ENCODE results near the gene DTL. TPM values are rescaled to one million over a fixed set of nuclear protein-coding genes. Genes with fewer than 3 reads are reported as not detected.

DTL gene
- total and polyA plus RNA-seq, 2 of the 13 experiments (the other 11 are each of a cell fraction or from before 2014, with no cell fraction given), result 10.4 to 32.8 TPM

- TF ChIP-seq PLRG1 (conservative IDR thresholded peaks at IDR 0.05), result no peak
- no peak for TF ChIP-seq ZNF260 (CRISPR knock-in tag; IDR thresholded peaks at IDR 0.05; ENCODE audit: borderline replicate concordance, low read depth)
- TF ChIP-seq ZBTB21 (CRISPR knock-in tag; IDR thresholded peaks at IDR 0.05), result no peak
- TF ChIP-seq FOXP4 (CRISPR knock-in tag; IDR thresholded peaks at IDR 0.05), result peak; percentile 49; the same call in 1 of the 2 replicates
- 0 out of 2 replicates have a peak, but pooled peaks have one; percentile 39 for TF ChIP-seq CC2D1A (CRISPR knock-in tag; IDR thresholded peaks at IDR 0.05)
- TF ChIP-seq ZNF772 (CRISPR knock-in tag; IDR thresholded peaks at IDR 0.05), result peak; percentile 85; the same call in 1 of the 2 replicates
- no peak for TF ChIP-seq MED8 (CRISPR knock-in tag; IDR thresholded peaks at IDR 0.05; ENCODE audit: insufficient replicate concordance)
- TF ChIP-seq, protein P1, sequence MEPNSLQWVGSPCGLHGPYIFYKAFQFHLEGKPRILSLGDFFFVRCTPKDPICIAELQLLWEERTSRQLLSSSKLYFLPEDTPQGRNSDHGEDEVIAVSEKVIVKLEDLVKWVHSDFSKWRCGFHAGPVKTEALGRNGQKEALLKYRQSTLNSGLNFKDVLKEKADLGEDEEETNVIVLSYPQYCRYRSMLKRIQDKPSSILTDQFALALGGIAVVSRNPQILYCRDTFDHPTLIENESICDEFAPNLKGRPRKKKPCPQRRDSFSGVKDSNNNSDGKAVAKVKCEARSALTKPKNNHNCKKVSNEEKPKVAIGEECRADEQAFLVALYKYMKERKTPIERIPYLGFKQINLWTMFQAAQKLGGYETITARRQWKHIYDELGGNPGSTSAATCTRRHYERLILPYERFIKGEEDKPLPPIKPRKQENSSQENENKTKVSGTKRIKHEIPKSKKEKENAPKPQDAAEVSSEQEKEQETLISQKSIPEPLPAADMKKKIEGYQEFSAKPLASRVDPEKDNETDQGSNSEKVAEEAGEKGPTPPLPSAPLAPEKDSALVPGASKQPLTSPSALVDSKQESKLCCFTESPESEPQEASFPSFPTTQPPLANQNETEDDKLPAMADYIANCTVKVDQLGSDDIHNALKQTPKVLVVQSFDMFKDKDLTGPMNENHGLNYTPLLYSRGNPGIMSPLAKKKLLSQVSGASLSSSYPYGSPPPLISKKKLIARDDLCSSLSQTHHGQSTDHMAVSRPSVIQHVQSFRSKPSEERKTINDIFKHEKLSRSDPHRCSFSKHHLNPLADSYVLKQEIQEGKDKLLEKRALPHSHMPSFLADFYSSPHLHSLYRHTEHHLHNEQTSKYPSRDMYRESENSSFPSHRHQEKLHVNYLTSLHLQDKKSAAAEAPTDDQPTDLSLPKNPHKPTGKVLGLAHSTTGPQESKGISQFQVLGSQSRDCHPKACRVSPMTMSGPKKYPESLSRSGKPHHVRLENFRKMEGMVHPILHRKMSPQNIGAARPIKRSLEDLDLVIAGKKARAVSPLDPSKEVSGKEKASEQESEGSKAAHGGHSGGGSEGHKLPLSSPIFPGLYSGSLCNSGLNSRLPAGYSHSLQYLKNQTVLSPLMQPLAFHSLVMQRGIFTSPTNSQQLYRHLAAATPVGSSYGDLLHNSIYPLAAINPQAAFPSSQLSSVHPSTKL (CRISPR knock-in tag; IDR thresholded peaks at IDR 0.05), result peak; percentile 71
- TF ChIP-seq ZNF740 (CRISPR knock-in tag; IDR thresholded peaks at IDR 0.05), result peak; percentile 76
- peak; percentile 24; the same call in 1 of the 2 replicates for TF ChIP-seq RARA (CRISPR knock-in tag; IDR thresholded peaks at IDR 0.05)
- TF ChIP-seq, protein P2, sequence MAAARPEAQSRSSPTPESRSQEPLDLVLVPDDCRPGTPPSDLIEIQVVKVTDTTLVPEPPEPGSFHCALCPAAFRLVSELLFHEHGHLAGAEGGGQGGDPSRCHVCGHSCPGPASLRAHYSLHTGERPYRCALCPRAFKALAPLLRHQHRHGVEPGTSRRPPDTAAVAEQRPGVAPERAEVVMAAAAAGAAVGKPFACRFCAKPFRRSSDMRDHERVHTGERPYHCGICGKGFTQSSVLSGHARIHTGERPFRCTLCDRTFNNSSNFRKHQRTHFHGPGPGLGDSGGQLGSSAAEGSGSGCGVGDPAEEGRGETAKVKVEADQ (CRISPR knock-in tag; IDR thresholded peaks at IDR 0.05; ENCODE audit: borderline replicate concordance), result peak; percentile 73; the same call in 1 of the 2 replicates
- peak; percentile 36; the same call in 1 of the 2 replicates for TF ChIP-seq SMYD3 (CRISPR knock-in tag; IDR thresholded peaks at IDR 0.05)
- peak; percentile 51; the same call in 1 of the 2 replicates for TF ChIP-seq ZFP1 (CRISPR knock-in tag; IDR thresholded peaks at IDR 0.05)
- TF ChIP-seq HDAC1 (CRISPR knock-in tag; IDR thresholded peaks at IDR 0.05), result peak; percentile 98
- 0 out of 2 replicates have a peak, but pooled peaks have one; percentile 59 for TF ChIP-seq ZBTB26 (CRISPR knock-in tag; IDR thresholded peaks at IDR 0.05; ENCODE audit: borderline replicate concordance)
- TF ChIP-seq SP1 (IDR thresholded peaks at IDR 0.05), result no peak
- TF ChIP-seq SP1 (CRISPR knock-in tag; IDR thresholded peaks at IDR 0.05), result 0 out of 2 replicates have a peak, but pooled peaks have one; percentile 24
- no peak; the same call in 1 of the 2 replicates for TF ChIP-seq ZNF124 (CRISPR knock-in tag; IDR thresholded peaks at IDR 0.05)
- peak; percentile 68 for TF ChIP-seq MNT (IDR thresholded peaks at IDR 0.05)
These were observed at the start of gene DTL, which contains the start of gene INTS7 (continued) for GRCh38 chr1:212035123-212035834.

All from HepG2 (cell line).